ENCODE data around the gene NEK10.

DNA sequence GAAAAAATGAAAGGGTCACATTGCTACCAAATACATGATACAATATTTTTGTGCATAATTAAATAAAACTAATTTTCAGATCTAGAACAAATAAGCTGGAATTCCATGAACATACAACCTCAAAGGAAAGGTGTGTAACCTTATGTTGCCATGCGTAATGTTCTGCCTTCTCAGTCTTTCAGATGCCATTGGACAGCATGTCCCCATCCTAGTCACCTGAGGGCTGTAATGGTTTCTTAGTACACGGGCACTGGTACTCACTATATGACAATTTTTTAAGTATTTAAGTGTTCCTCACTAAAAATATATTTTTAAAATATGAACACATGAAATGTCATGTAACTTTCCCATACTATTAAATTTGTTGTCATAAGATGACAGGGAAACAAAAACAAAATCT, 24.1 kb downstream of the NEK10 start:
- TF ChIP-seq, protein P1, sequence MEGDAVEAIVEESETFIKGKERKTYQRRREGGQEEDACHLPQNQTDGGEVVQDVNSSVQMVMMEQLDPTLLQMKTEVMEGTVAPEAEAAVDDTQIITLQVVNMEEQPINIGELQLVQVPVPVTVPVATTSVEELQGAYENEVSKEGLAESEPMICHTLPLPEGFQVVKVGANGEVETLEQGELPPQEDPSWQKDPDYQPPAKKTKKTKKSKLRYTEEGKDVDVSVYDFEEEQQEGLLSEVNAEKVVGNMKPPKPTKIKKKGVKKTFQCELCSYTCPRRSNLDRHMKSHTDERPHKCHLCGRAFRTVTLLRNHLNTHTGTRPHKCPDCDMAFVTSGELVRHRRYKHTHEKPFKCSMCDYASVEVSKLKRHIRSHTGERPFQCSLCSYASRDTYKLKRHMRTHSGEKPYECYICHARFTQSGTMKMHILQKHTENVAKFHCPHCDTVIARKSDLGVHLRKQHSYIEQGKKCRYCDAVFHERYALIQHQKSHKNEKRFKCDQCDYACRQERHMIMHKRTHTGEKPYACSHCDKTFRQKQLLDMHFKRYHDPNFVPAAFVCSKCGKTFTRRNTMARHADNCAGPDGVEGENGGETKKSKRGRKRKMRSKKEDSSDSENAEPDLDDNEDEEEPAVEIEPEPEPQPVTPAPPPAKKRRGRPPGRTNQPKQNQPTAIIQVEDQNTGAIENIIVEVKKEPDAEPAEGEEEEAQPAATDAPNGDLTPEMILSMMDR (IDR thresholded peaks at IDR 0.05): no peak
- TF ChIP-seq, protein P2, sequence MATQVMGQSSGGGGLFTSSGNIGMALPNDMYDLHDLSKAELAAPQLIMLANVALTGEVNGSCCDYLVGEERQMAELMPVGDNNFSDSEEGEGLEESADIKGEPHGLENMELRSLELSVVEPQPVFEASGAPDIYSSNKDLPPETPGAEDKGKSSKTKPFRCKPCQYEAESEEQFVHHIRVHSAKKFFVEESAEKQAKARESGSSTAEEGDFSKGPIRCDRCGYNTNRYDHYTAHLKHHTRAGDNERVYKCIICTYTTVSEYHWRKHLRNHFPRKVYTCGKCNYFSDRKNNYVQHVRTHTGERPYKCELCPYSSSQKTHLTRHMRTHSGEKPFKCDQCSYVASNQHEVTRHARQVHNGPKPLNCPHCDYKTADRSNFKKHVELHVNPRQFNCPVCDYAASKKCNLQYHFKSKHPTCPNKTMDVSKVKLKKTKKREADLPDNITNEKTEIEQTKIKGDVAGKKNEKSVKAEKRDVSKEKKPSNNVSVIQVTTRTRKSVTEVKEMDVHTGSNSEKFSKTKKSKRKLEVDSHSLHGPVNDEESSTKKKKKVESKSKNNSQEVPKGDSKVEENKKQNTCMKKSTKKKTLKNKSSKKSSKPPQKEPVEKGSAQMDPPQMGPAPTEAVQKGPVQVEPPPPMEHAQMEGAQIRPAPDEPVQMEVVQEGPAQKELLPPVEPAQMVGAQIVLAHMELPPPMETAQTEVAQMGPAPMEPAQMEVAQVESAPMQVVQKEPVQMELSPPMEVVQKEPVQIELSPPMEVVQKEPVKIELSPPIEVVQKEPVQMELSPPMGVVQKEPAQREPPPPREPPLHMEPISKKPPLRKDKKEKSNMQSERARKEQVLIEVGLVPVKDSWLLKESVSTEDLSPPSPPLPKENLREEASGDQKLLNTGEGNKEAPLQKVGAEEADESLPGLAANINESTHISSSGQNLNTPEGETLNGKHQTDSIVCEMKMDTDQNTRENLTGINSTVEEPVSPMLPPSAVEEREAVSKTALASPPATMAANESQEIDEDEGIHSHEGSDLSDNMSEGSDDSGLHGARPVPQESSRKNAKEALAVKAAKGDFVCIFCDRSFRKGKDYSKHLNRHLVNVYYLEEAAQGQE (IDR thresholded peaks at IDR 0.05; ENCODE audit: insufficient read depth in 1 of 2, low read depth in 2 of 2, low read length in 1 of 2): no peak

Measured in Panc1 (cell line).